SK-N-SH treated with all-trans-retinoic acid at 6 μM for 48 hours (cell line): ENCODE results near the gene KIAA1671.

Experiments used
- ATAC-seq: fragments of 200-7000 bp; cut with Tn5 transposase; 3 replicates; pipeline ENCODE4 v1.9.1; 2020; ENCODE audit warnings: mild to moderate bottlenecking, moderate library complexity
- ARNTL ChIP-seq: fragments of 450-650 bp; formaldehyde crosslinking; IDR thresholded peaks from 2 replicates; pipeline ENCODE4 v1.5.0; 2020; ENCODE audit warnings: low read depth, mild to moderate bottlenecking, moderate library complexity, borderline replicate concordance
- BACH2 ChIP-seq: fragments of 250-450 bp; sonication (Bioruptor Pico); IDR thresholded peaks from 2 replicates; pipeline ENCODE4 v1.9.0; 2021; ENCODE audit warnings: mild to moderate bottlenecking, borderline replicate concordance
- CREB5 ChIP-seq: fragments of 250-450 bp; sonication (Bioruptor Pico); IDR thresholded peaks from 2 replicates; pipeline ENCODE4 v1.5.1; 2020; ENCODE audit warnings: low read depth, mild to moderate bottlenecking, moderate library complexity
- CSDC2 ChIP-seq: fragments of 250-450 bp; sonication (Bioruptor Pico); IDR thresholded peaks from 2 replicates; pipeline ENCODE4 v1.5.0; 2020; ENCODE audit warnings: mild to moderate bottlenecking, moderate library complexity
- CSRNP3 ChIP-seq: fragments of 250-450 bp; sonication (Bioruptor Pico); IDR thresholded peaks from 2 replicates; pipeline ENCODE4 v1.5.1; 2021; ENCODE audit warnings: mild to moderate bottlenecking, moderate library complexity
- GLIS3 ChIP-seq: fragments of 250-450 bp; sonication (Bioruptor Pico); IDR thresholded peaks from 2 replicates; pipeline ENCODE4 v1.5.0; 2020; ENCODE audit warnings: mild to moderate bottlenecking, moderate library complexity
- OSR1 ChIP-seq: fragments of 250-450 bp; sonication (Bioruptor Pico); IDR thresholded peaks from 2 replicates; pipeline ENCODE4 v1.8.0; 2022; ENCODE audit warnings: moderate library complexity, mild to moderate bottlenecking, inconsistent platforms
- PATZ1 ChIP-seq: fragments of 250-450 bp; sonication (Bioruptor Pico); IDR thresholded peaks from 2 replicates; pipeline ENCODE4 v1.8.0; 2020; ENCODE audit warnings: mild to moderate bottlenecking, moderate library complexity, borderline replicate concordance
- POU6F1 ChIP-seq: fragments of 250-450 bp; sonication (Bioruptor Pico); IDR thresholded peaks from 2 replicates; pipeline ENCODE4 v1.8.0; 2021; ENCODE audit warnings: low read depth, mild to moderate bottlenecking, moderate library complexity, borderline replicate concordance
- PPARA ChIP-seq: fragments of 250-450 bp; sonication (Bioruptor Pico); IDR thresholded peaks from 2 replicates; pipeline ENCODE4 v1.5.0; 2020; ENCODE audit warnings: mild to moderate bottlenecking, borderline replicate concordance
- RARB ChIP-seq: fragments of 250-450 bp; sonication (Bioruptor Pico); IDR thresholded peaks from 2 replicates; pipeline ENCODE4 v1.8.0; 2021; ENCODE audit warnings: mild to moderate bottlenecking, moderate library complexity
- SNAI2 ChIP-seq: fragments of 250-450 bp; sonication (Bioruptor Pico); IDR thresholded peaks from 2 replicates; pipeline ENCODE4 v1.5.0; 2020; ENCODE audit warnings: mild to moderate bottlenecking, moderate library complexity
- TOX ChIP-seq: fragments of 250-450 bp; sonication (Bioruptor Pico); IDR thresholded peaks from 2 replicates; pipeline ENCODE4 v1.8.0; 2021; ENCODE audit warnings: mild to moderate bottlenecking, moderate library complexity, borderline replicate concordance
- TSHZ2 ChIP-seq: fragments of 250-450 bp; sonication (Bioruptor Pico); IDR thresholded peaks from 2 replicates; pipeline ENCODE4 v1.5.0; 2020; ENCODE audit warnings: mild to moderate bottlenecking, moderate library complexity
- ZC3H10 ChIP-seq: fragments of 250-450 bp; sonication (Bioruptor Pico); IDR thresholded peaks from 2 replicates; pipeline ENCODE4 v1.5.1; 2021; ENCODE audit warnings: mild to moderate bottlenecking, moderate library complexity
- ZFP3 ChIP-seq: fragments of 250-450 bp; sonication (Bioruptor Pico); IDR thresholded peaks from 2 replicates; pipeline ENCODE4 v1.5.0; 2020; ENCODE audit warnings: mild to moderate bottlenecking, moderate library complexity
- ZFP30 ChIP-seq: fragments of 450-650 bp; formaldehyde crosslinking; IDR thresholded peaks from 2 replicates; pipeline ENCODE4 v1.5.0; 2022; ENCODE audit warnings: mild to moderate bottlenecking, moderate library complexity
- ZNF70 ChIP-seq: fragments of 450-650 bp; formaldehyde crosslinking; IDR thresholded peaks from 2 replicates; pipeline ENCODE4 v1.5.0; 2020; ENCODE audit warnings: mild to moderate bottlenecking, moderate library complexity
- ZNF8 ChIP-seq: fragments of 450-650 bp; formaldehyde crosslinking; IDR thresholded peaks from 2 replicates; pipeline ENCODE4 v1.5.0; 2020; ENCODE audit warnings: mild to moderate bottlenecking, moderate library complexity

KIAA1671 gene

GRCh38 chr22:25027043-25027906 is 74.8 kb downstream of the KIAA1671 start:
- no peak for TF ChIP-seq POU6F1
- TF ChIP-seq ZFP3 (CRISPR knock-in tag) = no peak
- TF ChIP-seq CSRNP3 (CRISPR knock-in tag) = no peak
- no peak for TF ChIP-seq TSHZ2
- TF ChIP-seq OSR1 (CRISPR knock-in tag) = no peak
- TF ChIP-seq RARB (CRISPR knock-in tag) = no peak
- TF ChIP-seq, all 23 proteins: peak for 0
- ATAC-seq = no peak

- TF ChIP-seq OSR1 (CRISPR knock-in tag) (no peak), ZFP30 (CRISPR knock-in tag) (no peak), PPARA (no peak), TSHZ2 (no peak), POU6F1 (no peak), CSDC2 (CRISPR knock-in tag) (no peak), PATZ1 (no peak), CREB5 (no peak), GLIS3 (CRISPR knock-in tag) (no peak), ZNF70 (CRISPR knock-in tag) (no peak), BACH2 (no peak), SNAI2 (no peak), CSRNP3 (CRISPR knock-in tag) (no peak), ZFP3 (CRISPR knock-in tag) (no peak), ARNTL (no peak), TOX (CRISPR knock-in tag) (no peak), ZC3H10 (CRISPR knock-in tag) (no peak), ZNF8 (CRISPR knock-in tag) (no peak), RARB (CRISPR knock-in tag) (no peak)
- peak; percentile 69 for ATAC-seq
Measured at GRCh38 chr22:25027959-25028840, 75.7 kb downstream of the KIAA1671 start.
